ENCODE measurements around the gene KDM3B.
"Not testable (repeated sequence)": the region's sequence is repeated elsewhere in the genome, so short reads cannot be mapped to it uniquely, and the experiment has no call there.

- TF ChIP-seq, protein P1, sequence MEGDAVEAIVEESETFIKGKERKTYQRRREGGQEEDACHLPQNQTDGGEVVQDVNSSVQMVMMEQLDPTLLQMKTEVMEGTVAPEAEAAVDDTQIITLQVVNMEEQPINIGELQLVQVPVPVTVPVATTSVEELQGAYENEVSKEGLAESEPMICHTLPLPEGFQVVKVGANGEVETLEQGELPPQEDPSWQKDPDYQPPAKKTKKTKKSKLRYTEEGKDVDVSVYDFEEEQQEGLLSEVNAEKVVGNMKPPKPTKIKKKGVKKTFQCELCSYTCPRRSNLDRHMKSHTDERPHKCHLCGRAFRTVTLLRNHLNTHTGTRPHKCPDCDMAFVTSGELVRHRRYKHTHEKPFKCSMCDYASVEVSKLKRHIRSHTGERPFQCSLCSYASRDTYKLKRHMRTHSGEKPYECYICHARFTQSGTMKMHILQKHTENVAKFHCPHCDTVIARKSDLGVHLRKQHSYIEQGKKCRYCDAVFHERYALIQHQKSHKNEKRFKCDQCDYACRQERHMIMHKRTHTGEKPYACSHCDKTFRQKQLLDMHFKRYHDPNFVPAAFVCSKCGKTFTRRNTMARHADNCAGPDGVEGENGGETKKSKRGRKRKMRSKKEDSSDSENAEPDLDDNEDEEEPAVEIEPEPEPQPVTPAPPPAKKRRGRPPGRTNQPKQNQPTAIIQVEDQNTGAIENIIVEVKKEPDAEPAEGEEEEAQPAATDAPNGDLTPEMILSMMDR (conservative IDR thresholded peaks at IDR 0.05; ENCODE audit: low read depth in 2 of 2): not testable (repeated sequence)
- TF ChIP-seq, protein P2, sequence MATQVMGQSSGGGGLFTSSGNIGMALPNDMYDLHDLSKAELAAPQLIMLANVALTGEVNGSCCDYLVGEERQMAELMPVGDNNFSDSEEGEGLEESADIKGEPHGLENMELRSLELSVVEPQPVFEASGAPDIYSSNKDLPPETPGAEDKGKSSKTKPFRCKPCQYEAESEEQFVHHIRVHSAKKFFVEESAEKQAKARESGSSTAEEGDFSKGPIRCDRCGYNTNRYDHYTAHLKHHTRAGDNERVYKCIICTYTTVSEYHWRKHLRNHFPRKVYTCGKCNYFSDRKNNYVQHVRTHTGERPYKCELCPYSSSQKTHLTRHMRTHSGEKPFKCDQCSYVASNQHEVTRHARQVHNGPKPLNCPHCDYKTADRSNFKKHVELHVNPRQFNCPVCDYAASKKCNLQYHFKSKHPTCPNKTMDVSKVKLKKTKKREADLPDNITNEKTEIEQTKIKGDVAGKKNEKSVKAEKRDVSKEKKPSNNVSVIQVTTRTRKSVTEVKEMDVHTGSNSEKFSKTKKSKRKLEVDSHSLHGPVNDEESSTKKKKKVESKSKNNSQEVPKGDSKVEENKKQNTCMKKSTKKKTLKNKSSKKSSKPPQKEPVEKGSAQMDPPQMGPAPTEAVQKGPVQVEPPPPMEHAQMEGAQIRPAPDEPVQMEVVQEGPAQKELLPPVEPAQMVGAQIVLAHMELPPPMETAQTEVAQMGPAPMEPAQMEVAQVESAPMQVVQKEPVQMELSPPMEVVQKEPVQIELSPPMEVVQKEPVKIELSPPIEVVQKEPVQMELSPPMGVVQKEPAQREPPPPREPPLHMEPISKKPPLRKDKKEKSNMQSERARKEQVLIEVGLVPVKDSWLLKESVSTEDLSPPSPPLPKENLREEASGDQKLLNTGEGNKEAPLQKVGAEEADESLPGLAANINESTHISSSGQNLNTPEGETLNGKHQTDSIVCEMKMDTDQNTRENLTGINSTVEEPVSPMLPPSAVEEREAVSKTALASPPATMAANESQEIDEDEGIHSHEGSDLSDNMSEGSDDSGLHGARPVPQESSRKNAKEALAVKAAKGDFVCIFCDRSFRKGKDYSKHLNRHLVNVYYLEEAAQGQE (IDR thresholded peaks at IDR 0.05; ENCODE audit: unreplicated experiment): not testable (repeated sequence)
- TF ChIP-seq POLR2AphosphoS5 (IDR thresholded peaks at IDR 0.05; ENCODE audit: low read depth); ZNF114 (CRISPR knock-in tag; IDR thresholded peaks at IDR 0.05); EZH2 (IDR thresholded peaks at IDR 0.05; ENCODE audit: low read depth, unreplicated experiment); JUNB (IDR thresholded peaks at IDR 0.05; ENCODE audit: unreplicated experiment); EZH2phosphoT487 (IDR thresholded peaks at IDR 0.05; ENCODE audit: unreplicated experiment); CREB1 (CRISPR knock-in tag; IDR thresholded peaks at IDR 0.05; ENCODE audit: low read depth); ETS1 (IDR thresholded peaks at IDR 0.05); NANOG (IDR thresholded peaks at IDR 0.05; ENCODE audit: borderline replicate concordance); ZNF331 (CRISPR knock-in tag; IDR thresholded peaks at IDR 0.05; ENCODE audit: low read depth); STAT1 (IDR thresholded peaks at IDR 0.05; ENCODE audit: unreplicated experiment): not testable (repeated sequence)
- TF ChIP-seq, protein P3, sequence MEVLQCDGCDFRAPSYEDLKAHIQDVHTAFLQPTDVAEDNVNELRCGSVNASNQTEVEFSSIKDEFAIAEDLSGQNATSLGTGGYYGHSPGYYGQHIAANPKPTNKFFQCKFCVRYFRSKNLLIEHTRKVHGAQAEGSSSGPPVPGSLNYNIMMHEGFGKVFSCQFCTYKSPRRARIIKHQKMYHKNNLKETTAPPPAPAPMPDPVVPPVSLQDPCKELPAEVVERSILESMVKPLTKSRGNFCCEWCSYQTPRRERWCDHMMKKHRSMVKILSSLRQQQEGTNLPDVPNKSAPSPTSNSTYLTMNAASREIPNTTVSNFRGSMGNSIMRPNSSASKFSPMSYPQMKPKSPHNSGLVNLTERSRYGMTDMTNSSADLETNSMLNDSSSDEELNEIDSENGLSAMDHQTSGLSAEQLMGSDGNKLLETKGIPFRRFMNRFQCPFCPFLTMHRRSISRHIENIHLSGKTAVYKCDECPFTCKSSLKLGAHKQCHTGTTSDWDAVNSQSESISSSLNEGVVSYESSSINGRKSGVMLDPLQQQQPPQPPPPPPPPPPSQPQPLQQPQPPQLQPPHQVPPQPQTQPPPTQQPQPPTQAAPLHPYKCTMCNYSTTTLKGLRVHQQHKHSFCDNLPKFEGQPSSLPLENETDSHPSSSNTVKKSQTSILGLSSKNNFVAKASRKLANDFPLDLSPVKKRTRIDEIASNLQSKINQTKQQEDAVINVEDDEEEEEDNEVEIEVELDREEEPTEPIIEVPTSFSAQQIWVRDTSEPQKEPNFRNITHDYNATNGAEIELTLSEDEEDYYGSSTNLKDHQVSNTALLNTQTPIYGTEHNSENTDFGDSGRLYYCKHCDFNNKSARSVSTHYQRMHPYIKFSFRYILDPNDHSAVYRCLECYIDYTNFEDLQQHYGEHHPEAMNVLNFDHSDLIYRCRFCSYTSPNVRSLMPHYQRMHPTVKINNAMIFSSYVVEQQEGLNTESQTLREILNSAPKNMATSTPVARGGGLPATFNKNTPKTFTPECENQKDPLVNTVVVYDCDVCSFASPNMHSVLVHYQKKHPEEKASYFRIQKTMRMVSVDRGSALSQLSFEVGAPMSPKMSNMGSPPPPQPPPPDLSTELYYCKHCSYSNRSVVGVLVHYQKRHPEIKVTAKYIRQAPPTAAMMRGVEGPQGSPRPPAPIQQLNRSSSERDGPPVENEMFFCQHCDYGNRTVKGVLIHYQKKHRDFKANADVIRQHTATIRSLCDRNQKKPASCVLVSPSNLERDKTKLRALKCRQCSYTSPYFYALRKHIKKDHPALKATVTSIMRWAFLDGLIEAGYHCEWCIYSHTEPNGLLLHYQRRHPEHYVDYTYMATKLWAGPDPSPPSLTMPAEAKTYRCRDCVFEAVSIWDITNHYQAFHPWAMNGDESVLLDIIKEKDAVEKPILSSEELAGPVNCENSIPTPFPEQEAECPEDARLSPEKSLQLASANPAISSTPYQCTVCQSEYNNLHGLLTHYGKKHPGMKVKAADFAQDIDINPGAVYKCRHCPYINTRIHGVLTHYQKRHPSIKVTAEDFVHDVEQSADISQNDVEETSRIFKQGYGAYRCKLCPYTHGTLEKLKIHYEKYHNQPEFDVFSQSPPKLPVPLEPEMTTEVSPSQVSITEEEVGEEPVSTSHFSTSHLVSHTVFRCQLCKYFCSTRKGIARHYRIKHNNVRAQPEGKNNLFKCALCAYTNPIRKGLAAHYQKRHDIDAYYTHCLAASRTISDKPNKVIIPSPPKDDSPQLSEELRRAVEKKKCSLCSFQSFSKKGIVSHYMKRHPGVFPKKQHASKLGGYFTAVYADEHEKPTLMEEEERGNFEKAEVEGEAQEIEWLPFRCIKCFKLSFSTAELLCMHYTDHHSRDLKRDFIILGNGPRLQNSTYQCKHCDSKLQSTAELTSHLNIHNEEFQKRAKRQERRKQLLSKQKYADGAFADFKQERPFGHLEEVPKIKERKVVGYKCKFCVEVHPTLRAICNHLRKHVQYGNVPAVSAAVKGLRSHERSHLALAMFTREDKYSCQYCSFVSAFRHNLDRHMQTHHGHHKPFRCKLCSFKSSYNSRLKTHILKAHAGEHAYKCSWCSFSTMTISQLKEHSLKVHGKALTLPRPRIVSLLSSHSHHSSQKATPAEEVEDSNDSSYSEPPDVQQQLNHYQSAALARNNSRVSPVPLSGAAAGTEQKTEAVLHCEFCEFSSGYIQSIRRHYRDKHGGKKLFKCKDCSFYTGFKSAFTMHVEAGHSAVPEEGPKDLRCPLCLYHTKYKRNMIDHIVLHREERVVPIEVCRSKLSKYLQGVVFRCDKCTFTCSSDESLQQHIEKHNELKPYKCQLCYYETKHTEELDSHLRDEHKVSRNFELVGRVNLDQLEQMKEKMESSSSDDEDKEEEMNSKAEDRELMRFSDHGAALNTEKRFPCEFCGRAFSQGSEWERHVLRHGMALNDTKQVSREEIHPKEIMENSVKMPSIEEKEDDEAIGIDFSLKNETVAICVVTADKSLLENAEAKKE (CRISPR knock-in tag; IDR thresholded peaks at IDR 0.05): not testable (repeated sequence)
These were observed 34.3 kb upstream of the KDM3B start for GRCh38 chr5:138318211-138318610.

All from GM23338 (cell line).